Upper lobe of right lung (tissue), 1 donor: Measurements from ENCODE around the gene PYDC1. TPM values are rescaled to one million over a fixed set of nuclear protein-coding genes. Genes with fewer than 3 reads are reported as not detected.

Experiments used
- ATAC-seq: fragments of 200-7000 bp; cut with Tn5 transposase; one replicate; pipeline ENCODE4 v1.9.1; 2020; ENCODE audit warnings: mild to moderate bottlenecking, moderate library complexity
- DNase-seq: peaks from one replicate; pipeline ENCODE4 v3.0.0-alpha.2; 2020
- H3K27ac ChIP-seq: fragments of 200-600 bp; one replicate; pipeline ENCODE4 v1.8.0; 2022
- H3K27me3 ChIP-seq: fragments of 200-600 bp; one replicate; pipeline ENCODE4 v1.8.0; 2022; ENCODE audit warnings: mild to moderate bottlenecking
- H3K36me3 ChIP-seq: fragments of 200-600 bp; one replicate; pipeline ENCODE4 v1.8.0; 2022
- H3K4me1 ChIP-seq: fragments of 200-600 bp; one replicate; pipeline ENCODE4 v1.8.0; 2022
- H3K4me3 ChIP-seq: fragments of 200-600 bp; one replicate; pipeline ENCODE4 v1.8.0; 2022; ENCODE audit warnings: mild to moderate bottlenecking
- H3K9me3 ChIP-seq: fragments of 200-600 bp; one replicate; pipeline ENCODE4 v1.8.0; 2022
- CTCF ChIP-seq: fragments of 200-600 bp; IDR thresholded peaks from one replicate; pipeline ENCODE4 v1.8.0; 2022; ENCODE audit warnings: antibody characterized with exemption
- intact Hi-C: fragments of 100-400 bp; cut with DNase I; formaldehyde crosslinking; loops from one replicate; pipeline ENCODE4 v1.11.0; 2022
- total RNA-seq: library from RNA; stranded (reverse); fragmentation: NEBNext Ultra II Directional; extraction: Animal tissue kit (Norgen Biotek cat#: 25700); gene quantifications from one replicate; pipeline ENCODE4 v1.2.1, GENCODE V29; 2021
- donor health status: DM: no; HTN: yes; CAD: no; lungs with severe emphysema.

The PYDC1 gene
- total RNA-seq, 1 donor from 2014 or later, result not detected

- ATAC-seq, result no peak
- no peak for DNase-seq
- no peak for TF ChIP-seq CTCF
- Histone ChIP-seq H3K4me3 (no peak overlapping the region), H3K36me3 (no peaks in the 10 kb centered on the region), H3K4me1 (peaks cover 24% of the 10 kb centered on the region), H3K27ac (no peak overlapping the region), H3K27me3 (peaks cover 38% of the 10 kb centered on the region), H3K9me3 (no peaks in the 10 kb centered on the region)
- intact Hi-C loops, result no loop called here
Measured at GRCh38 chr16:31213342-31213741, 3.6 kb downstream of the PYDC1 start.

GRCh38 chr16:31206776-31207175, 10.2 kb downstream of the PYDC1 start:
- Histone ChIP-seq H3K9me3 (no peaks in the 10 kb centered on the region), H3K36me3 (no peaks in the 10 kb centered on the region), H3K27me3 (no peaks in the 10 kb centered on the region), H3K27ac (no peak overlapping the region), H3K4me3 (no peak overlapping the region), H3K4me1 (peaks cover 1% of the 10 kb centered on the region)
- no peak for DNase-seq
- intact Hi-C loops, result loop anchor here (10.0 kb wide), 1 partner anchor 48 kb away; the partner anchor contains the start of gene ITGAM
- ATAC-seq, result no peak
- TF ChIP-seq CTCF, result no peak

DNA sequence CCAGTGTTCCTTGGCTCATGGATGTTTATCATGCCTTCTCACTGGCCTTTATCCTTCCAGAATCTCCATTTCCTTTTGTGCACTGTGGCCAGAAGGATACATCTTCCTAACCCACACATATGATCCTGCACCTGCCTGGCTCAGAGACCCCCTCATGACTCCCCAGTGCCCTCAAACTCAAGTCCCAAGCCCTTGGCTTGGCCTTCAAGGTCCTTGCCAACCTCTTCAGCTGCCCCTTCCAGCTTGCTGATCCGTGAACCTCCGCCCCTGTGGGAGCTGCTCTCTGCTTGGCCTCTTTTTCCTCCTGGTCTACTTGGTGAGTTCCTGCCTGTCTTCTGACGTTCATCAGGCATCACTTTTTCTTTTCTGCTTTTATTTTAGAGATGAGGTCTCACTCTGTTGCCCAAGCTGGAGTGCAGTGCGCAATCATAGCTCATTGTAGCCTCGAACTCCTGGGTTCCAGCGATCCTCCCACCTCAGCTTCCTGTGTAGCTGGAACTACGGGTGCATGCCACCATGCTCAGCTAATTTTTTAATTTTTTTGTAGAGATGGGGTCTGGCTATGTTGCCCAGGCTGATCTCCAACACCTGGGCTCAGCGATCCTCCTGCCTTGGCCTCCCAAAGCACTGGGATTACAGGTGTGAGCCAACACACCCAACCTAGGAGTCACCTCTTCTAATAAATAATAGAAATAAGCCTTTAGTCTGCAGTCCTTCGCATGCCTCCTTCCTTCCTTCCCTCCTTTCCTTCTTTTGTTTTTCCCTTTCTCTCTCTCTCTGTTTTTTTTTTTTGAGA, 11.9 kb downstream of the PYDC1 start:
- H3K36me3 ChIP-seq, result no peaks in the 10 kb centered on the region
- ATAC-seq (no peak), DNase-seq (no peak)
- H3K27me3 ChIP-seq, result no peaks in the 10 kb centered on the region
- peaks cover 11% of the 10 kb centered on the region for H3K4me1 ChIP-seq
- no peak for TF ChIP-seq CTCF
- H3K4me3 ChIP-seq, result no peak overlapping the region
- no peak overlapping the region for H3K27ac ChIP-seq
- intact Hi-C loops, result loop anchor here (10.0 kb wide), 1 partner anchor 50 kb away; the partner anchor contains the start of gene ITGAM
- no peaks in the 10 kb centered on the region for H3K9me3 ChIP-seq

GRCh38 chr16:31202414-31203375, 14.2 kb downstream of the PYDC1 start, which contains the start of gene PYCARD:
Gene PYCARD (minus strand): TSS chr16:31202760. CDS start chr16:31202690, 70 bp downstream.
- no peaks in the 10 kb centered on the region for H3K9me3 ChIP-seq

More at GRCh38 chr16:31202414-31203375, 14.2 kb downstream of the PYDC1 start, which contains the start of gene PYCARD:
- peak; percentile 90 for DNase-seq
- ATAC-seq, result peak; percentile 88
- intact Hi-C loops, result loop anchor here (10.0 kb wide), 1 partner anchor 52 kb away; the partner anchor contains the start of gene ITGAM
- H3K27me3 ChIP-seq, result no peaks in the 10 kb centered on the region
- peak within 1 kb of the TSS; percentile 88 for H3K4me3 ChIP-seq
- H3K27ac ChIP-seq, result peak within 1 kb of the TSS; percentile 68
- TF ChIP-seq CTCF, result no peak
- H3K4me1 ChIP-seq, result peaks cover 11% of the 10 kb centered on the region
- H3K36me3 ChIP-seq, result peaks cover under 1% of the 10 kb centered on the region
